OCI-LY7 (cell line): Measurements from ENCODE around the gene FNDC3B.

Experiments
- EZH2phosphoT487 ChIP-seq: fragments of 200-600 bp; sonication (generic); IDR thresholded peaks from 2 replicates; pipeline ENCODE4 v1.6.1; 2018; ENCODE audit warnings: low read depth, borderline replicate concordance, mild to moderate bottlenecking, mixed run types, antibody characterized with exemption, low read length, moderate library complexity, mixed read lengths
- TF ChIP-seq, protein P1 (sequence below): fragments of 200-600 bp; sonication (generic); conservative IDR thresholded peaks from 2 replicates; pipeline ENCODE4 v1.5.1; 2014; ENCODE audit warnings: mild to moderate bottlenecking, antibody characterized with exemption, low read length, moderate library complexity, mixed read lengths

DNA sequence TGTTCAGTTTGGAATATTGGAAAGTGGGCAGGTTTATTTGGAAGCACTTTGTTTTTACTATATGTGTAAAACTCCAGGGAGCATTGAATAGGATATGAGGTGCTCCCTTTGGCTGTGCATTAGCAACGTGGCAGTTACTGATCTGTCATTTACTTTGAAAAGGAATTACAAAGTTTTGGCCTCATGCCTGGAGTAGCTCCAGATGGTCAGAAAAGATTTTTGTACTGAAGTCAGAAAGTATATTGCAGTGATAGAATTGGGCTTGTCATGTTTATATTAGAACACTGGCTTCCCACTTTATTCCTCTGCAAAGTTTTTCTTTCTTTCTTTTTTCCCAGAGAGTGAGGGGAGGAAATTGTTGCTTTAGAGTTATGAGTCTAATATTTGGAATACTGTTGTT, 26.1 kb downstream of the FNDC3B start:
- TF ChIP-seq, protein P1, sequence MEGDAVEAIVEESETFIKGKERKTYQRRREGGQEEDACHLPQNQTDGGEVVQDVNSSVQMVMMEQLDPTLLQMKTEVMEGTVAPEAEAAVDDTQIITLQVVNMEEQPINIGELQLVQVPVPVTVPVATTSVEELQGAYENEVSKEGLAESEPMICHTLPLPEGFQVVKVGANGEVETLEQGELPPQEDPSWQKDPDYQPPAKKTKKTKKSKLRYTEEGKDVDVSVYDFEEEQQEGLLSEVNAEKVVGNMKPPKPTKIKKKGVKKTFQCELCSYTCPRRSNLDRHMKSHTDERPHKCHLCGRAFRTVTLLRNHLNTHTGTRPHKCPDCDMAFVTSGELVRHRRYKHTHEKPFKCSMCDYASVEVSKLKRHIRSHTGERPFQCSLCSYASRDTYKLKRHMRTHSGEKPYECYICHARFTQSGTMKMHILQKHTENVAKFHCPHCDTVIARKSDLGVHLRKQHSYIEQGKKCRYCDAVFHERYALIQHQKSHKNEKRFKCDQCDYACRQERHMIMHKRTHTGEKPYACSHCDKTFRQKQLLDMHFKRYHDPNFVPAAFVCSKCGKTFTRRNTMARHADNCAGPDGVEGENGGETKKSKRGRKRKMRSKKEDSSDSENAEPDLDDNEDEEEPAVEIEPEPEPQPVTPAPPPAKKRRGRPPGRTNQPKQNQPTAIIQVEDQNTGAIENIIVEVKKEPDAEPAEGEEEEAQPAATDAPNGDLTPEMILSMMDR = no peak
- TF ChIP-seq EZH2phosphoT487 = no peak
